ENCODE data around the gene DPH5. TPM values are rescaled to one million over a fixed set of nuclear protein-coding genes. Genes with fewer than 3 reads are reported as not detected.

DPH5 gene
- total RNA-seq, 4 donors from 2014 or later = 10.7 to 20.2 (median 16.2) TPM

DNA sequence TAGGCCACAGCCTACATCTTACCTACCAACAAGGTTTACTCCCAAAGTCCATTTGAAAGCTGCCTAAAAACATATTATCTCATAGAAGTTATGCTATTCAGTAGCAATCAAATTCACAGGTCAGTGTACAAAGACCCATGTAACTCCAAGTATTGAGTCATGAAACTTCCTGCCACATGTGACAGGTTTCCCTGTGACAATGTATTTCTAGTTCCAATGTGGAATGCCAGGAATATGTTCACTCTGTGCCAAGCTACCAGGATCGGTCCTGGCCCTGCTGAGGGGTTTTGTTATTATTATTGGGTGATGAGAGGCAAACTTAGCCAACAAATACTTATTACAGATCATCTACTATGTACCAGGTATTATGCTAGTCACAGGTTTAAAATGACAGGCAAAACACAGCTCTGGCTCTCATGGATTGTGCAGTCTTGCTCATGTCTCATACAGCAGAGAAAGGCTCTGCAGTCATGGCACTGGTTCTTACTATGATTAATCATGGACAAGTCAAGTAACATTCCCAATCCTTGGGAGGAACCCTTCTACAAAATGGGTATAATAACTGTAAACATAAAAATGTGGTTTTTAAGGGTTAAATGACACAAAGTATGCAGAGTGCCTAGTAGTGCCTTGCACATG lies 22.5 kb downstream of the DPH5 start:
- TF ChIP-seq, protein P1, sequence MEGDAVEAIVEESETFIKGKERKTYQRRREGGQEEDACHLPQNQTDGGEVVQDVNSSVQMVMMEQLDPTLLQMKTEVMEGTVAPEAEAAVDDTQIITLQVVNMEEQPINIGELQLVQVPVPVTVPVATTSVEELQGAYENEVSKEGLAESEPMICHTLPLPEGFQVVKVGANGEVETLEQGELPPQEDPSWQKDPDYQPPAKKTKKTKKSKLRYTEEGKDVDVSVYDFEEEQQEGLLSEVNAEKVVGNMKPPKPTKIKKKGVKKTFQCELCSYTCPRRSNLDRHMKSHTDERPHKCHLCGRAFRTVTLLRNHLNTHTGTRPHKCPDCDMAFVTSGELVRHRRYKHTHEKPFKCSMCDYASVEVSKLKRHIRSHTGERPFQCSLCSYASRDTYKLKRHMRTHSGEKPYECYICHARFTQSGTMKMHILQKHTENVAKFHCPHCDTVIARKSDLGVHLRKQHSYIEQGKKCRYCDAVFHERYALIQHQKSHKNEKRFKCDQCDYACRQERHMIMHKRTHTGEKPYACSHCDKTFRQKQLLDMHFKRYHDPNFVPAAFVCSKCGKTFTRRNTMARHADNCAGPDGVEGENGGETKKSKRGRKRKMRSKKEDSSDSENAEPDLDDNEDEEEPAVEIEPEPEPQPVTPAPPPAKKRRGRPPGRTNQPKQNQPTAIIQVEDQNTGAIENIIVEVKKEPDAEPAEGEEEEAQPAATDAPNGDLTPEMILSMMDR (IDR thresholded peaks at IDR 0.05; ENCODE audit: low read depth) = no peak

- TF ChIP-seq, protein P1 (IDR thresholded peaks at IDR 0.05; ENCODE audit: low read depth) = no peak
Observed at GRCh38 chr1:101002551-101002950, 23.0 kb downstream of the DPH5 start.

- TF ChIP-seq, protein P1 (IDR thresholded peaks at IDR 0.05; ENCODE audit: low read depth) = no peak
Observed at GRCh38 chr1:101000131-101000873, 25.3 kb downstream of the DPH5 start.

DNA sequence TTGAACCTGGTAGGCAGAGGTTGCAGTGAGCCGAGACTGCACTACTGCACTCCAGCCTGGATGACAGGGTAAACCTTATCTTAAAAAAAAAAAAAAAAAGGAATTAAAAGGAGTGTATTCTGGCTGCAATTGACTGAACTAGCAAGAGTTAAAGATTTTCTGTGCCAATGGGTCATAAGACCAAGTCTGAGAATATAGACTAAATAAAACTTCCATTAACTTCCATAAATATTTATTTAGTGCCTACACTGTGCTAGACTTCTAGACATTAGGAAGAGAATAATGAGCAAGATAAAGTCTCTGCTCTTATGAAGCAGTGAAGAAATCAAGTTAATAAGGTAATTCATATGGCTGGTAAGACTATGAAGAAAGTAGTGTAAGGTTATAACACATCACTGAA lies 27.2 kb downstream of the DPH5 start:
- TF ChIP-seq, protein P1 (IDR thresholded peaks at IDR 0.05; ENCODE audit: low read depth) = no peak

- TF ChIP-seq, protein P1 (IDR thresholded peaks at IDR 0.05; ENCODE audit: low read depth) = no peak
Observed at GRCh38 chr1:100995198-100995988, 30.2 kb downstream of the DPH5 start.

DNA sequence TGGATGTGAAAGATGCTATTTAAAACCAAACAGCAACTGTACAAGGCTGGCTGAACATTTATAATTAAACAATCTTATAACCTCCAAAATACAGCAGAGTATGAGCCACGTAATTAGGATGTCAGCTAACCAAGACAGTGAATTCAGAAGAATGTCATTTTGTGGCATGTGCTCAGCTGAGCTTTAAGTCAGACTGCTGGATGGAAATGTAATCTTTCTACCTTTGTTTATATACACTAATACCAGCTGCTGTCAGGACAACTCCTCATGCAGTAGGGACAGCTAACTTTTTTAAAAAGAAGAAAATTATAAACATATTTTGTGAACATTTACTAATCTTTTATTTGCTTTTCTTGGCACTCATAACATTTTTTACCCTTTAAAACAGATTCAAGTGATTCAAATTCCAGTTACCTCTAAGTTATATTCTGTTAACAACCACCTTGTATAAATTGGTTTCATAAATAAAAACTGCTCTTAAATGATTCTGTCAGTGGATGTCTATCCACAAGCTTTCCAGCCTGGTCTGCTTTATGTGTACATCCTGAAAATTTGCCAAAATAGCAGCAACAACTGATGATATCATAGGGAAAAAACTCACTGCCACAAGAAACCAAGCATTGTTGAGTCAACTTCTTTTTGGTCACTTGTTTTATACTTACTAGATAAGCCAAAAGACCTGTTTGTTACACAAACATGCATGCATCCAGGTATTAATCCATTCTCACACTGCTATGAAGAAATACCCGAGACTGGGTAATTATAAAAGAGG lies 36.1 kb downstream of the DPH5 start:
- TF ChIP-seq, protein P1 (IDR thresholded peaks at IDR 0.05; ENCODE audit: low read depth) = no peak

Measured in subcutaneous adipose tissue (tissue), 4 donors.